HCT116 (cell line): Measurements from ENCODE around the gene KLHL40. TPM values are rescaled to one million over a fixed set of nuclear protein-coding genes. Genes with fewer than 3 reads are reported as not detected.

Source experiments
- ATAC-seq: fragments of 200-7000 bp; cut with Tn5 transposase; 2 replicates; pipeline ENCODE4 v1.9.1; 2020; ENCODE audit warnings: mild to moderate bottlenecking, moderate library complexity
- BruUV-seq: library from RNA; stranded (reverse); fragments of 400-500 nt; replicated peaks from 2 replicates; lab custom pipeline; 2021; lab: Mats Ljungman, UMichigan
- CTCF ChIA-PET: fragments of 300-600 bp; sonication (Branson Sonifier 250); formaldehyde crosslinking; loops from one replicate; lab custom pipeline; 2021; ENCODE audit warnings: antibody characterized with exemption; lab: Charles Lee
- POLR2A ChIA-PET: fragments of 300-600, 350-600 bp; sonication (Branson Sonifier 250); formaldehyde crosslinking; loops from one replicate; lab custom pipeline; 2021; ENCODE audit warnings: antibody characterized with exemption; lab: Charles Lee
- RAD21 ChIA-PET, 2 experiments: fragments of 300-600 bp; sonication (Branson Sonifier 250); formaldehyde crosslinking; loops; one replicate each; lab custom pipeline; 2023; ENCODE audit warnings: low total read pairs in 2 of 2; ENCODE audit not compliant: uncharacterized antibody in 2 of 2, unreplicated experiment in 2 of 2, low non-redundant PET in 1 of 2; lab: Charles Lee
- DNase-seq: peaks from one replicate; pipeline ENCODE4 v3.0.0-alpha.2; 2010; ENCODE audit warnings: low read depth, low spot score
- H2AFZ ChIP-seq: fragments of 200-600 bp; shearing (Covaris generic), sonication (generic); 2 replicates; pipeline ENCODE4 v1.6.1; 2017; ENCODE audit warnings: low read depth, mixed run types, mixed read lengths, antibody characterized with exemption, low read length; ENCODE audit not compliant: poor library complexity, severe bottlenecking
- H3K27ac ChIP-seq: 2 replicates; pipeline ENCODE4 v1.5.1; 2012; ENCODE audit warnings: low read depth, low read length
- H3K27me3 ChIP-seq: fragments of 200-600 bp; sonication (generic); 2 replicates; pipeline ENCODE4 v1.6.1; 2016; ENCODE audit warnings: mixed run types, low read length, mixed read lengths; ENCODE audit not compliant: insufficient read depth
- H3K36me3 ChIP-seq, 2 experiments: fragments of 200-500 bp in 1 of 2; fragments of 200-600 bp in 1 of 2; sonication (Bioruptor generic) in 1 of 2; sonication (generic) in 1 of 2; 2 replicates each; pipeline versions ENCODE4 v1.5.1 to v1.6.1; 2014 to 2016; ENCODE audit warnings: low read length in 2 of 2, inconsistent platforms in 1 of 2, mixed read lengths in 1 of 2, mixed run types in 1 of 2; ENCODE audit not compliant: insufficient read depth in 2 of 2, control insufficient read depth in 1 of 2
- H3K4me1 ChIP-seq, 2 experiments: fragments of 200-600 bp in 1 of 2; sonication (generic) in 1 of 2; 2 replicates each; pipeline versions ENCODE4 v1.5.1 to v1.6.1; 2012 to 2017; ENCODE audit warnings: low read length in 2 of 2, inconsistent platforms in 1 of 2, mild to moderate bottlenecking in 1 of 2, mixed read lengths in 1 of 2, mixed run types in 1 of 2, moderate library complexity in 1 of 2; ENCODE audit not compliant: insufficient read depth in 2 of 2, control insufficient read depth in 1 of 2
- H3K4me2 ChIP-seq: fragments of 200-600 bp; sonication (generic); 2 replicates; pipeline ENCODE4 v1.6.1; 2017; ENCODE audit warnings: mixed run types, low read length, mixed read lengths
- H3K4me3 ChIP-seq, 2 experiments: fragments of 200-600 bp in 1 of 2; sonication (generic) in 1 of 2; replicated peaks in 1 of 2; 2 replicates each; pipeline ENCODE4 v1.5.1; 2011 to 2016; ENCODE audit warnings: low read length in 2 of 2, control low read depth in 1 of 2, low read depth in 1 of 2, mild to moderate bottlenecking in 1 of 2, mixed read lengths in 1 of 2, mixed run types in 1 of 2
- H3K79me2 ChIP-seq: fragments of 200-600 bp; sonication (generic); 2 replicates; pipeline ENCODE4 v1.6.1; 2017; ENCODE audit warnings: mild to moderate bottlenecking, mixed run types, low read length, moderate library complexity, mixed read lengths; ENCODE audit not compliant: insufficient read depth
- H3K9ac ChIP-seq: fragments of 200-600 bp; sonication (generic); 2 replicates; pipeline ENCODE4 v1.6.1; 2016; ENCODE audit warnings: low read length, mixed read lengths
- H3K9me2 ChIP-seq: fragments of 200-600 bp; sonication (generic), shearing (Covaris generic); 2 replicates; pipeline ENCODE4 v1.6.1; 2017; ENCODE audit warnings: mixed run types, mild to moderate bottlenecking, moderate library complexity; ENCODE audit not compliant: insufficient read depth
- H3K9me3 ChIP-seq, 2 experiments: fragments of 200-500 bp in 1 of 2; fragments of 200-600 bp in 1 of 2; sonication (Bioruptor generic) in 1 of 2; sonication (generic) in 1 of 2; 2 replicates each; pipeline ENCODE4 v1.6.1; 2014 to 2017; ENCODE audit warnings: low read length in 2 of 2, mixed read lengths in 2 of 2, inconsistent platforms in 1 of 2, low read depth in 1 of 2, mild to moderate bottlenecking in 1 of 2, mixed run types in 1 of 2, moderate library complexity in 1 of 2; ENCODE audit not compliant: control insufficient read depth in 1 of 2, insufficient read depth in 1 of 2
- H4K20me1 ChIP-seq: fragments of 200-600 bp; sonication (generic), shearing (Covaris generic); 2 replicates; pipeline ENCODE4 v1.6.1; 2017; ENCODE audit warnings: mixed run types, mild to moderate bottlenecking, moderate library complexity; ENCODE audit not compliant: insufficient read depth
- ATF3 ChIP-seq: IDR thresholded peaks from 2 replicates; pipeline ENCODE4 v1.6.1; 2012
- CBX3 ChIP-seq: IDR thresholded peaks from 2 replicates; pipeline ENCODE4 v1.6.1; 2012; ENCODE audit warnings: low read depth
- CEBPB ChIP-seq: IDR thresholded peaks from 2 replicates; pipeline ENCODE4 v1.6.1; 2012; ENCODE audit warnings: low read depth
- CTCF ChIP-seq, 3 experiments: fragments of 200-600 bp in 1 of 3; sonication (generic) in 1 of 3; IDR thresholded peaks in 2 of 3; conservative IDR thresholded peaks in 1 of 3; 2 replicates each; pipeline ENCODE4 v1.5.1; 2012 to 2017; ENCODE audit warnings: low read depth in 2 of 3, low read length in 2 of 3, antibody characterized with exemption in 1 of 3, borderline replicate concordance in 1 of 3, control low read depth in 1 of 3, mild to moderate bottlenecking in 1 of 3, mixed read lengths in 1 of 3, mixed run types in 1 of 3, moderate library complexity in 1 of 3; ENCODE audit not compliant: insufficient read depth in 1 of 3
- EZH2 ChIP-seq: fragments of 200-600 bp; sonication (generic); IDR thresholded peaks from 2 replicates; pipeline ENCODE4 v1.6.1; 2017; ENCODE audit warnings: antibody characterized with exemption, mixed run types
- EZH2phosphoT487 ChIP-seq: fragments of 200-600 bp; IDR thresholded peaks from 2 replicates; pipeline ENCODE4 v1.6.1; 2018; ENCODE audit warnings: antibody characterized with exemption, borderline replicate concordance
- JUND ChIP-seq: IDR thresholded peaks from 2 replicates; pipeline ENCODE4 v1.6.1; 2012
- SRF ChIP-seq: IDR thresholded peaks from 2 replicates; pipeline ENCODE4 v1.6.1; 2012; ENCODE audit warnings: low read depth
- YY1 ChIP-seq: IDR thresholded peaks from 2 replicates; pipeline ENCODE4 v1.6.1; 2011; ENCODE audit warnings: low read length, low read depth, moderate library complexity, mild to moderate bottlenecking; ENCODE audit not compliant: insufficient replicate concordance; ENCODE audit errors: extremely low read depth
- ZBTB33 ChIP-seq: IDR thresholded peaks from 2 replicates; pipeline ENCODE4 v1.6.1; 2011; ENCODE audit warnings: mild to moderate bottlenecking, low read length, moderate library complexity; ENCODE audit not compliant: insufficient replicate concordance; ENCODE audit errors: extremely low read depth
- ZNF274 ChIP-seq: fragments of 200-500 bp; sonication (Bioruptor generic); IDR thresholded peaks from 2 replicates; pipeline ENCODE4 v1.6.1; 2014; ENCODE audit warnings: mild to moderate bottlenecking, low read depth, low read length, inconsistent platforms
- intact Hi-C: fragments of 100-400 bp; cut with micrococcal nuclease; formaldehyde crosslinking; loops from 2 replicates; pipeline ENCODE4 v1.10.0; 2022
- total RNA-seq: library from RNA; stranded (reverse); gene quantifications from one replicate; pipeline ENCODE4 v1.2.1, GENCODE V29; 2021; ENCODE audit not compliant: unreplicated experiment

KLHL40 gene
- total RNA-seq, 1 experiment from 2014 or later: not detected

GRCh38 chr3:42675909-42676308 is 9.4 kb upstream of the KLHL40 start:
- no peak overlapping the region for H3K9ac ChIP-seq
- H3K9me2 ChIP-seq: no peaks in the 10 kb centered on the region
- ChIA-PET CTCF (no interaction called here), RAD21 (no interaction called here), POLR2A (no interaction called here)
- H2AFZ ChIP-seq: no peak overlapping the region
- peaks cover 0 to 10% of the 10 kb centered on the region in 2 experiments; a peak in 1 of 4 replicates for H3K9me3 ChIP-seq
- no peaks in the 10 kb centered on the region for H3K27me3 ChIP-seq
- TF ChIP-seq CEBPB (no peak), ATF3 (no peak), ZBTB33 (no peak), EZH2phosphoT487 (no peak), CBX3 (peak; percentile 60; the same call in 1 of the 2 replicates)
- no TSS peak for BruUV-seq
- intact Hi-C loops: no loop called here
- no peaks in the 10 kb centered on the region for H3K36me3 ChIP-seq
- no peak overlapping the region for H3K27ac ChIP-seq
- H3K4me1 ChIP-seq: no peaks in the 10 kb centered on the region
- no peaks in the 10 kb centered on the region for H4K20me1 ChIP-seq
- no peaks in the 10 kb centered on the region for H3K79me2 ChIP-seq
- ATAC-seq (no peak), DNase-seq (no peak)
- no peak overlapping the region for H3K4me2 ChIP-seq
- no peak overlapping the region for H3K4me3 ChIP-seq

- Histone ChIP-seq H3K4me1 (peaks cover 0 to 8% of the 10 kb centered on the region in 2 experiments; a peak in 3 of 4 replicates), H3K9me3 (peaks cover 0 to 10% of the 10 kb centered on the region in 2 experiments; a peak in 1 of 4 replicates), H3K9me2 (no peaks in the 10 kb centered on the region), H4K20me1 (no peaks in the 10 kb centered on the region), H2AFZ (no peak overlapping the region), H3K36me3 (no peaks in the 10 kb centered on the region), H3K79me2 (no peaks in the 10 kb centered on the region), H3K27me3 (no peaks in the 10 kb centered on the region), H3K4me3 (no peak overlapping the region), H3K9ac (no peak overlapping the region), H3K27ac (no peak overlapping the region), H3K4me2 (no peak overlapping the region)
- no peak for DNase-seq
- intact Hi-C loops: no loop called here
- BruUV-seq: no TSS peak
- ATAC-seq: no peak
- RAD21 ChIA-PET: no interaction called here
- CTCF ChIA-PET: no interaction called here
- TF ChIP-seq CEBPB (no peak), ZBTB33 (no peak), ATF3 (no peak), ZNF274 (no peak), SRF (no peak), YY1 (no peak), CTCF (IDR thresholded peaks at IDR 0.05 in 2 of 3, conservative IDR thresholded peaks at IDR 0.05 in 1 of 3; ENCODE audit: borderline replicate concordance in 1 of 3, insufficient read depth in 1 of 3, low read depth in 2 of 3, low read length in 2 of 3) (no peak), JUND (no peak), EZH2 (no peak)
- POLR2A ChIA-PET: no interaction called here
Observed at GRCh38 chr3:42678447-42678846, 6.9 kb upstream of the KLHL40 start.
